ELF-1 (cell line): ENCODE results near the gene ACO1.
A peak's percentile ranks its signal among the peaks of the same experiment; 100 is the strongest.
"Not testable (repeated sequence)": the region's sequence is repeated elsewhere in the genome, so short reads cannot be mapped to it uniquely, and the experiment has no call there.

Source experiments
- DNase-seq: peaks from one replicate; pipeline ENCODE4 v3.0.0-alpha.2; 2016; ENCODE audit warnings: low read depth, low spot score

The ACO1 gene

GRCh38 chr9:32384364-32385151, at the start of gene ACO1:
ACO1 (plus strand) TSS chr9:32384643; CDS start chr9:32405507, 20,864 bp downstream.
- peak; percentile 89 for DNase-seq

- DNase-seq: no peak
Observed at GRCh38 chr9:32334916-32335895, 49.2 kb upstream of the ACO1 start.

GRCh38 chr9:32339424-32339823, 45.0 kb upstream of the ACO1 start:
- no peak for DNase-seq

GRCh38 chr9:32340361-32340760, 44.1 kb upstream of the ACO1 start:
- no peak for DNase-seq

- DNase-seq: peak; percentile 90
Observed at GRCh38 chr9:32344551-32345182, 39.8 kb upstream of the ACO1 start.

GRCh38 chr9:32345243-32345642, 39.2 kb upstream of the ACO1 start:
- DNase-seq: peak; percentile 67

- DNase-seq: no peak
Observed at GRCh38 chr9:32347571-32347970, 36.9 kb upstream of the ACO1 start.

GRCh38 chr9:32348106-32348695, 36.2 kb upstream of the ACO1 start:
- no peak for DNase-seq

GRCh38 chr9:32349013-32349412, 35.4 kb upstream of the ACO1 start:
- no peak for DNase-seq

- no peak for DNase-seq
Observed at GRCh38 chr9:32350682-32351081, 33.8 kb upstream of the ACO1 start.

GRCh38 chr9:32351845-32352244, 32.6 kb upstream of the ACO1 start:
- peak; percentile 42 for DNase-seq

- DNase-seq: not testable (repeated sequence)
Observed at GRCh38 chr9:32353476-32353875, 31.0 kb upstream of the ACO1 start.

- no peak for DNase-seq
Observed at GRCh38 chr9:32359452-32359851, 25.0 kb upstream of the ACO1 start.

- no peak for DNase-seq
Observed at GRCh38 chr9:32360983-32361673, 23.3 kb upstream of the ACO1 start.

- no peak for DNase-seq
Observed at GRCh38 chr9:32371279-32371678, 13.2 kb upstream of the ACO1 start.

- no peak for DNase-seq
Observed at GRCh38 chr9:32371679-32372078, 12.8 kb upstream of the ACO1 start.

- DNase-seq: no peak
Observed at GRCh38 chr9:32376285-32376684, 8.2 kb upstream of the ACO1 start.

GRCh38 chr9:32378496-32378895, 5.9 kb upstream of the ACO1 start:
- DNase-seq: peak; percentile 19

GRCh38 chr9:32378993-32379729, 5.3 kb upstream of the ACO1 start:
- peak; percentile 27 for DNase-seq

- DNase-seq: no peak
Observed at GRCh38 chr9:32380944-32381343, 3.5 kb upstream of the ACO1 start.
